ENCODE measurements around the gene INSM2.
A peak's percentile ranks its signal among the peaks of the same experiment; 100 is the strongest.

Gene INSM2, protein sequence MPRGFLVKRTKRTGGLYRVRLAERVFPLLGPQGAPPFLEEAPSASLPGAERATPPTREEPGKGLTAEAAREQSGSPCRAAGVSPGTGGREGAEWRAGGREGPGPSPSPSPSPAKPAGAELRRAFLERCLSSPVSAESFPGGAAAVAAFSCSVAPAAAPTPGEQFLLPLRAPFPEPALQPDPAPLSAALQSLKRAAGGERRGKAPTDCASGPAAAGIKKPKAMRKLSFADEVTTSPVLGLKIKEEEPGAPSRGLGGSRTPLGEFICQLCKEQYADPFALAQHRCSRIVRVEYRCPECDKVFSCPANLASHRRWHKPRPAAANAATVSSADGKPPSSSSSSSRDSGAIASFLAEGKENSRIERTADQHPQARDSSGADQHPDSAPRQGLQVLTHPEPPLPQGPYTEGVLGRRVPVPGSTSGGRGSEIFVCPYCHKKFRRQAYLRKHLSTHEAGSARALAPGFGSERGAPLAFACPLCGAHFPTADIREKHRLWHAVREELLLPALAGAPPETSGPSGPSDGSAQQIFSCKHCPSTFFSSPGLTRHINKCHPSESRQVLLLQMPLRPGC

DNA sequence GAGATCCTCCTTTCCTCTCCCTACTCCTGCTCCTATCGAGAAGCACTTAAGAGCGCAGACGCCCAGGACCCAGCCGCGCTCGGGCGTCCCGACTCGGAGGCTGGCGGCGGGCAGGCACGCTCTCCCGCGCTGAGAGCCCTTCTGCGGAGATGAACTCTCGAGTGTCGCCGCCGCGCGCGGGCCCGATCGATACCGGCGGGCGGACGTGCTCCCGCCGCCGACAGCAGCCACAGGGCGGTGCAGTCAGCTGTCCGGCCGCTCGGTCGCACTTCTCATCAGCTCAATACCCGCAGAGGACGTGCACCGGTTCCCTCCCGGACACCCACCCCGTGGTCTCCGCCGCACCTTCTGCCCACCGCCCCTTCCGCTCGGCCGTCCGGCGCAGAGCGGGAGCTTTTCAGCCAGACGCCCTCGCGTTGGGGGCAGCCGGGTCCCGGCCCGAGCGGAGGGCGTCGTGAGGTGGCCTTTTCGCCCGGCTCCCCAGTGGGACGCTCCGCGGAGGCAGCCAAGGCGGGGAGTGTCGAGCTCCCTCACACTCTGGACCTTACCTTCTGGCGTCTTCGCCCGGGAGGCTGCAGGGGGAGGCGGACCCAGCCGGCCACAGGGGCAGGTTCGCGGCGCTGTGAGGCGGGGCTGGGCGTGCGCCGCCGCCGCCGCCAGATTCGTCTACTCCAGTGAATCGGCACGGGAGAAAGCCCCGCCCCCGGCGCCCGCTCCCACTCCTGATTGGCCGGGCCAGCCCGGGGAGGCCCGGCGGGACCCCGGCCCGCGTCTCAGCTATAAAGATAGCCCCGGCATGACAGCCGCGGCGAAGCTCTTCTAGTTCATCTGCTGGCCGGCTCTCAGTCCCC is at the start of gene INSM2:
INSM2 (plus strand) TSS at position 808 of the 851 bp plus-strand sequence. CDS start 89 bp downstream, outside the sequence.
- DNase-seq (ENCODE audit: low read depth in 2 of 2, low spot score in 1 of 2) = peak; percentile 16 to 29

DNA sequence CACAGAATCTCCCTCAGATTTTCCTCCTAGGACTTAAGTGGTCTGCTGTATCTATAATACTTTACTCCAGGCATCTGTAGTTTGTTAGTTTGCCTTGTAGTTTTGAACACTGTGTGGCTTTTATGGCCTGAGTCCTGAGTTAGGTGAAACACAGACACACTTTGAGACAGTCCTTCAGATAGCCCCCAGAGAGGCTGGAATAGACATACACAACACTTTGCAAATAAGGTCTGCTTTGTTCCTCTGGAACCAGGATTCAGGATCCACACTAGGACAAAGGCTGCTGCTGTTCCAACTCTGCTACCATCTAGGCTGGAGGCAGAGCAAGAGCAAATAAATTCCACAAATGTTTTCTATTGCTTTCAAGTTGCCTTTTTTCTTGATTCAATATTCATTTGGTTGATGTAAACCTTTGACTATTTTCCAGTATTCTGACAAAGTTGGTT is 41.4 kb upstream of the INSM2 start:
- DNase-seq (ENCODE audit: low read depth in 2 of 2, low spot score in 1 of 2) = no peak

DNA sequence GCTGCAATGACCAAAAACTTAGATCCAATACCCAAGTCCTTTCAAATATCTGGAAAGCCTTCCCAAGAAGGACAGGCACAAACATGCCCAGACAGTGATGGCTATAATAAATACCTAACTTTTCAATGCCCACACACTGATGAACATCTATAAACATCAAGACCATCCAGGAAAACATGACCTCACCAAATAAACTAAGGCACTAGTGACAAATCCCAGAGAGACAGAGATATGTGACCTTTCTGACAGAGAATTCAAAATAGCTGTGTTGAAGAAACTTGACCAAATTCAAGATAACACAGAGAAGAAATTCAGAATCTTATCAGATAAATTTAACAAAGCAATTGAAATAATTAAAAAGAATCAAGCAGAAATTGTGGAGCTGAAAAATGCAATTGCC is 38.7 kb upstream of the INSM2 start:
- DNase-seq (ENCODE audit: low read depth in 2 of 2, low spot score in 1 of 2) = no peak

DNA sequence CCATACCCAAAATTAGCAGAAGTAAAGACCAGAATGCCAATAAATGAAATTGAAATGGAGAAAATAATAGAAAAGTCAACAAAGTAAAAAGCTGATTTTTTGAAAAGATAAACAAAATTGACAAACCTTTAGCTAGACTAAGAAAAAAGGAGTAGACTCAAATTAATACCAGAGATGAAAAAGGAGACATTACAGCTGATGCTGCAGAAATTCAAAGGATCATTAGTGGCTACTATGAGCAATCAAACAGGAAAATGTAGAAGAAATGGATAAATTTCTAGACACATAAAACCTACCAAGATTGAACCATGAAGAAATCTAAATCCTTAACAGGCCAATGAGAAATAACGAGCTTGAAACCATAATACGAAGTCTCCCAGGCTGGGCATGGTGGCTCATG is 34.8 kb upstream of the INSM2 start:
- DNase-seq (ENCODE audit: low read depth in 2 of 2, low spot score in 1 of 2) = no peak

DNA sequence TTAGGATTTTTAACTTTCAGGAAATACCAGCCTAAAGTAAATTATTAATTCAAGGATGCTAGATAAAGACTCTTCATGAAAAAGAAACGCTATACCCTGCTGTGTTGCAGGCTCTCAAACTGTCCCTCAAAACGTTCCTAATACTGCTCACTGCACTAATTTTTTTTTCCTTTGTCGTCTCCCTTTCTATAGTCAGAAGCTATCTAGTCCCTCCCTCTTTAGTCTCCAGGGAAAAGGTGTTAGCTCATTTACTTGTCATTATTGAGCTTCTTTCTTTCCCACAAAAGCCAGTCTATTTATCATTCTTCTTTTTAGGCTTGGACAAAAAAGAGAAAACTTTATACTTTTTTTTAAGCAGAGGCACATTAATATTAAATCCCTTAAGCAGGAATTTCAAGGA is 30.3 kb upstream of the INSM2 start:
- no peak for DNase-seq (ENCODE audit: low read depth in 2 of 2, low spot score in 1 of 2)

DNA sequence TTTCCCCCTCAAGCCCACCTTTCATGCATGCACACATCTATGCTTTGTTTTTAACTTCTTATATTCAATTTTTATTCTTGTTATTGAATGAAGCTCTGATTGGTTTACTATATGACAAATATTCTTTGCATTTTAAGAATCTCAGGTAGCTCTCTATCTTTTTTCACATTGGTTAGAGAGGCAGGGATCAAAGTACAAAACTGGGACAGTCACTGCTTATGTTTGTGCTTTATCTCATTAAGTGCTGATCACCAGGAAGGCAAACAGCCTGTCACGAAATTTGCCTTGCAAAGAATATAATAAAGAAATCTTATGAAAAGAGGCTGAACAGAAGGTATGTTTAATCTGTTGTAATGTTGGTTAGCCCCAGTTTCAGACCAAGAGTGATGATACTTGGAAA is 29.7 kb upstream of the INSM2 start:
- no peak for DNase-seq (ENCODE audit: low read depth in 2 of 2, low spot score in 1 of 2)

DNA sequence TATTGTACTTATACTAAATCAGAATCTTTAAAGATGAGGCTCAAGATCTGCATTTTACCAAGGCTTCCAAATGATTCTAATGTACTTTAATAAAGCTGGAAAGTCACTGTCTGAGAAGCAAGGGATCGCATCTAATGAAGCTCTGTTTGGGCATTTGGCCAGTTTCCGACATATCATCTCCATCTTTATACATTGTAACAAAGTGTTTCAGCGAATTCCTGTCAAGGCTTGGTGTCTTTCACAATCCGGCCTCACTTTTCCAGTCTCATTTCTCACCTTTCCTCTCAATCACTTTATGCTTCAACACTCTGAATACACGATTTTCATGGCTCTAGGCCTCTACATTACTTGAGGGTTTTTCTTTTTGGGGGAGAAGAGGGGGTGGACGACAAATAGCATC is 27.5 kb upstream of the INSM2 start:
- DNase-seq (ENCODE audit: low read depth in 2 of 2, low spot score in 1 of 2) = no peak

DNA sequence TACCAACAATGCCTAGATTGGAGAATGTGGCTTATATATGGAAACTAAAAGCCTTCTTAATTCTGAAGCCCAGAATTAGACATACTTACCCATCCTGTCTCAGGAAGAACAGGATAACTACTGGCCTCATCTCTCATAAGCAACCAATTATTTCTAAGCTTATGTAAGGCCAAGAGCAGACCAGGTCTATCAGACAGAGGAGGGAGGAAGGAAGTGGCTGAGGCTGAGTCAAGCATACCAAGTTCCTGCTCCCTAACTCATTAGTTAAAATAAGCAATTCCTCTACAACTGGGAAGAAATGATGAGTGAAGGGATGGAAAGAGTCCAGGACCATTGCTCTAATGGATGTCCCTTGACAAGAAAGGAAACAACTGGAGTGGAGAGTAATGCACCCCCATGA is 27.0 kb upstream of the INSM2 start:
- no peak for DNase-seq (ENCODE audit: low read depth in 2 of 2, low spot score in 1 of 2)

DNA sequence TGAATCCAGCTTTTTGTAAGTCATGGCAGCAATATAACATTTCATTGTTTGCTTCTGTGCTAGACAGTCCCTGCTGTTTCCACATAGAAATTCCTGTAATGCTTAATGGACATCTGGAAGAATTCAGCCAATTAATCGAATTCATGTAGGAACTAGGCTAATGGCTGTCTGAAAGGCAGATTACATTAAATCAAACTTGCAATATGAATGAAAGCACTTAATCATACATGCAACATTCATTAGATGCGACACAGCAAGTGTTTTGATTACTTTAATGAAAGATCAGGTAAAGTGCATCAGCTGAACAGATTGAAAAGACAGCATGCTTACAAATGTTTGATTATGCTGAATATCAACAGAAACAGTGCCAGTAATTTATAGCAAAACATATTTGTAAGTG is 24.1 kb upstream of the INSM2 start:
- DNase-seq (ENCODE audit: low read depth in 2 of 2, low spot score in 1 of 2) = no peak

DNA sequence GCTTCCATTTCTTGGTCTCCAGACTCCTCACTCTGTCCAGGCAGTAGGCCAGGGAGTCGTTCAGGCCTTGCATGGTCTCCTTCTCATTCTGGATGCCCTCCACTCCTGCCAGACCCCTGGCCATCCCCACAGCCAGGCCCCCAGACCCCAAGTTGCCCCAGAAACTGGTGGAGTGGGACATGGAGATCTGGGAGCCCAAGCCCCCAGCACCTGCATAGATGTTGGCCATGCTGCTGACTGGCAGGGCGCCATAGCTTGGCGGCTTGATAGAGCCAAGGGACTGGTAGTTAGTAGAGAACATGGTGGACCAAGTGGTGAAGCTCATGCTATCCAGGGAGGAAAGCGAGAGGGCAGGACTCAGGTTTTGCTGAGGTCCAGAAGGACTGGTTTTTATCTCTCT is 21.2 kb upstream of the INSM2 start:
- DNase-seq (ENCODE audit: low read depth in 2 of 2, low spot score in 1 of 2) = no peak

DNA sequence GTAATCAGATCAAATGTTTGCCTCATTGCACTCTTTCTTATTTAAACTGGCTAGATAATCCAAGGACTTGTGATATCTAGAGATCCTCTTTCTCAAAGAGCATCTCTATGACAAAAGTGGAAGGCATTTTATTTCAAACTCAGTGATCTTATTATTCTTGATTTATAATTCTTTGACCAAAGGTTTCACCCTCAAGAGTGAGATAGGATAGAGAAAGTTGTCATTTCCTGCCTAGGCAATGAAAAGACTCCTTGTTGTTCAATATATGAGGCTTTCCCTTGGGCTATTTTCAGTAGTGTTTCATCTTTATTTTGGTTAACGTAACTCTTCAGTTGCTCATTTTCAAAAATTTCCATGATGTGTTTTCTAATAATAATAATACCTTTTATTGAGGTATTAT is 18.0 kb upstream of the INSM2 start:
- no peak for DNase-seq (ENCODE audit: low read depth in 2 of 2, low spot score in 1 of 2)

DNA sequence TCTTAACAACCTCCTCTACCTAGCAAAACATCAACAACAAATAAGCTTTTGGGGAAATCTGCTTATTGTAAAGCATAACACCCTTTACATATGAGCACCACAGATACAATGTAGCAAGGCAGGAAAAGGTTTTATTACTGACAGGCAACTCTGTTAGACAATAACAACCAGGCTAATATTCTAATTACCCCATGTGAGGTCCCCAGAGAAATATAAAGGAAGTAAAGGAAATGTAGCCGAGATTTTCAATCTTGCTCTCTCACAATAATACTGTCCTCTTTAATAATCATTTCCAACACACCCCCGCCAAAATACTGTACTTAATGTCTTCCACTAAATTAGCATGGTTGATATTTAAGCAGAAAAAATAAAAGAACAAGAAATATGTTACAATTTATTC is 14.0 kb upstream of the INSM2 start:
- DNase-seq (ENCODE audit: low read depth in 2 of 2, low spot score in 1 of 2) = no peak

DNA sequence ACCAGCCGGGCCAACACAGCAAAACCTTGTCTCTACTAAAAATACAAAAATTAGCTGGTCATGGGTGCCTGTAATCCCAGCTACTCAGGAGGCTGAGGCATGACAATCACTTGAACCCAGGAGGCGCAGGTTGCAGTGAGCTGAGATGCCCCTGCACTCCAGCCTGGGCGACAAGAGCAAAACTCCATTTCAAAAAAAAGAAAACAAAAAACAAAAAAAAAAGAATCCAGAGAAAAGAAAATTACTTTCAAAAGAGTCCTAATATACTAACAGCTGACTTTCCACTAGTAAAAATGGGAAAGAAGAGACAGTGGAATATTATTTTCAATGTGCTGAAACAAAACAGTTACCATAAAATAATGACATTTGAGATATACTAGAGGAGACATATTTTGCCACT is 8.3 kb upstream of the INSM2 start:
- no peak for DNase-seq (ENCODE audit: low read depth in 2 of 2, low spot score in 1 of 2)

DNA sequence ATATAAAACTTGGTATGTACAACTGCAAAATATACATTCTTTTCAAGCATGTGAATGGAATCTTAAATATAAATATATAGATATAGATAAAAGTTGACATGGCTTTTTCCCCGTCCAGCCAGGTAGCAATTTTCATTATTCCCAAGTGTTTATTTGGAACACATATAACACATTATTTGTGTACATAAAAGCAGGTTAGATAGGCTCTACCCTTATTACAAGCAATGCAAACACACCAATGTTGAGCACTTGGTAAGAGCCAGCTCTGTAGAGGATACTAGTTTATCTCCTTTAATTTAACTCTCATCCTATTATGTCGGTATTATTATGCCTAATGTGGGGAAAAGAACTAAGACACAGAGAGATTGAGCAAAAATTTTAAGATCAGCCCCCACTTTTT is 7.0 kb upstream of the INSM2 start:
- no peak for DNase-seq (ENCODE audit: low read depth in 2 of 2, low spot score in 1 of 2)

DNA sequence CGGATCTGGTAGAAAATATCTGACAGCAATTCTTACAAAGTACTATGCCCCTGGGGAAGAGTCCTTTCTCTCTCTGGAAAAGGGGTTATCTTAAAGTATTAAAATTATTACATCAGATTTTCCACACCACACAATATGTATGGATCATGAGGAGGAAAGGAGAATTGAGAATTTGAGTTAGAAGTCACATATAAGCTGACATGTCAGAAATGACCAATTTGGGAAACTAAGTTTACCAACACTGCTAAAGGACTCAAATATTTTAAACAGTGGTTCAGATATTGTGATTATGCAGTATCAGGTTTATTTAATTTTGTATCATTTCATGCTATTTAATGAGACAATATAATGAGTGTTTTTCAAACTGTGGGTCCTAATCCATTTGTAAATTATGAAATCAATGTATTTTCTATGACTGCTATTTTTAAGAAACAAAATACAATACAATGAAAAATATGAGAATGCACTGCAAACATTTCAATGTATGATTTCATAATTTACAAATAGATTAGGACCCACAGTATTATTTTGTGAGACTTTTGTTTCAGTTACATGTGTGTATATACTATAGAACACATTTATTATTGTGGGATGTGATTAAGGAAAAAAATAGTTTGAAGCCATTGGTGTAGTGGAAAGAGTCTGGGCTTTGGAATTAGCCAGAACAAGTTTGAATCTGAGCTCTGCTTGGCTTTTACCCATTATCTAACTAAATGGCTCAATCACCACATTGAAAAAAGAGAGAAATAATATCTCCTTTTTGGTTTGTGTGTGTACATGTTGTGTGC is 1.8 kb upstream of the INSM2 start:
- no peak for DNase-seq (ENCODE audit: low read depth in 2 of 2, low spot score in 1 of 2)

DNA sequence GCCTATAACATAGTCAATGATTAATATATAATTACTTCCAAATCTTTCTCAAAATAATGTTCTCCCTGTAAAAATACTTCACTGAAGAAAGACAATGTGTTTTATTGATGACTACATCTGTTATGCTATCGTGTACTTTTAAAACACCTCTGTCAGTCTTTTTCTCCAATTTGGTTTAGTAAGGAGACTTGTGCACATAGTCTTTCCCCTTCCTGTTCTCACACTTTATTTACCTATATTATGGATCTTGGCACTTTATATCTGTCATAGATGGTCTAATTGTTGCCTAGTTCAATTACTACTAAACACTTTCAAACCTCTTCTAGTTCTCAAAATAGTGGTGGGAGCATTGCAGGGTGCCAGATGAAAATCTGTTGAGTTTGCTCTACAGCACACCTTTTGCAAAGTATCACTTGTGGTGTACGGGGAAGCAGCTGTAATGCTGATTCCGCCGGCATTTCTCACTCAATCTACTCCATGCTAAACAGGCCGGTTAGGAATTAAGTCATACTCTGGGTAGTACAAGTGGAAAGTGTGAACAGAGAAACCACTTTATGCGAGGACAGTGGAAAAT is 1.1 kb upstream of the INSM2 start:
- no peak for DNase-seq (ENCODE audit: low read depth in 2 of 2, low spot score in 1 of 2)

DNA sequence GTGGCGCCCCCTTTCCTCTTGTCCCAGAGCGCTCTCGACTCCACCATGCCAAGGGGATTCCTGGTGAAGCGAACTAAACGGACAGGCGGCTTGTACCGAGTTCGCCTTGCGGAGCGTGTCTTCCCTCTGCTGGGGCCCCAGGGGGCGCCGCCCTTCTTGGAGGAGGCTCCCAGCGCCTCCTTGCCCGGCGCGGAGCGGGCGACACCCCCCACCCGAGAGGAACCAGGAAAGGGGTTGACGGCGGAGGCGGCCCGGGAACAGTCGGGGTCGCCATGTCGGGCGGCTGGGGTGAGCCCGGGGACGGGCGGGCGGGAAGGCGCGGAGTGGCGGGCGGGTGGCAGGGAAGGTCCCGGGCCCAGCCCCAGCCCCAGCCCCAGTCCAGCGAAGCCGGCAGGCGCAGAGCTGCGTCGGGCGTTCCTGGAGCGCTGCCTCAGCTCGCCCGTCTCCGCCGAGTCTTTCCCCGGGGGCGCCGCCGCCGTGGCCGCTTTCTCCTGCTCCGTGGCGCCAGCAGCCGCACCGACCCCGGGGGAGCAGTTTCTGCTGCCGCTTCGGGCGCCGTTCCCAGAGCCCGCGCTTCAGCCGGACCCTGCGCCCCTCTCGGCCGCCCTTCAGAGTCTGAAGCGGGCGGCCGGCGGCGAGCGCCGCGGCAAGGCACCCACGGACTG is 376 bp downstream of the INSM2 start:
- DNase-seq (ENCODE audit: low read depth in 2 of 2, low spot score in 1 of 2) = no peak

DNA sequence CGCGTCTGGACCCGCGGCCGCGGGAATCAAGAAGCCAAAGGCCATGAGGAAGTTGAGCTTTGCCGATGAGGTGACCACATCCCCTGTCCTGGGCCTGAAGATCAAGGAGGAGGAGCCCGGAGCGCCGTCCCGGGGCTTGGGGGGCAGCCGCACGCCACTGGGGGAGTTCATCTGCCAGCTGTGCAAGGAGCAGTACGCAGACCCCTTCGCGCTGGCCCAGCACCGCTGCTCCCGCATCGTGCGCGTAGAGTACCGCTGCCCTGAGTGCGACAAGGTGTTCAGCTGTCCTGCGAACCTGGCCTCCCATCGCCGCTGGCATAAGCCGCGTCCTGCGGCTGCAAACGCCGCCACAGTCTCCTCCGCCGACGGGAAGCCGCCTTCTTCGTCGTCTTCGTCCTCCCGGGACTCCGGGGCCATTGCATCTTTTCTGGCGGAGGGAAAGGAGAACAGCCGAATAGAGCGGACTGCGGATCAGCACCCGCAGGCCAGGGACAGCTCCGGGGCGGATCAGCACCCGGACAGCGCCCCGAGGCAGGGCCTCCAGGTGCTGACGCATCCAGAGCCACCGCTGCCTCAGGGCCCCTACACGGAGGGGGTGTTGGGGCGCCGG is 1.0 kb downstream of the INSM2 start:
- no peak for DNase-seq (ENCODE audit: low read depth in 2 of 2, low spot score in 1 of 2)

DNA sequence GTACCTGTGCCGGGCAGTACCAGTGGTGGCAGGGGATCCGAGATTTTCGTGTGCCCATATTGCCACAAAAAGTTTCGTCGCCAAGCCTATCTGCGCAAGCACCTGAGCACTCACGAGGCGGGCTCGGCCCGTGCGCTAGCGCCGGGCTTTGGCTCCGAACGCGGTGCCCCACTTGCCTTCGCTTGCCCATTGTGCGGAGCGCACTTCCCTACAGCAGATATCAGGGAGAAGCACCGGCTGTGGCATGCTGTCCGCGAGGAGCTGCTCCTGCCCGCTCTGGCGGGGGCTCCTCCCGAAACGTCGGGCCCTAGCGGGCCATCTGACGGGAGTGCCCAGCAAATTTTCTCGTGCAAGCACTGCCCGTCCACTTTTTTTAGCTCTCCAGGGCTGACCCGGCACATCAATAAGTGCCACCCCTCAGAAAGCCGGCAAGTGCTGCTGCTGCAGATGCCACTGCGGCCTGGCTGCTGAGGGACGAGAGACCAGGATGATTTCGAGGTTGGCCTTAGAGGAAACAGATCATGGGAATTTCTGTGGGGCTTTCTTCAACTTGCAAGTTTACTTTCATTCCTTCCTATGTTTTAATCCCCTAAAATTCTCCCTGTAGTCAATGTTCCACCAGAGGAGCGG is 1.6 kb downstream of the INSM2 start:
- DNase-seq (ENCODE audit: low read depth in 2 of 2, low spot score in 1 of 2) = no peak
